ENCODE results near the gene MTHFD1L.

- TF ChIP-seq CTCF (IDR thresholded peaks at IDR 0.05) = no peak
- no peak for TF ChIP-seq POLR2A (IDR thresholded peaks at IDR 0.05)
- no peak for TF ChIP-seq POLR2AphosphoS5 (IDR thresholded peaks at IDR 0.05)
Observed at GRCh38 chr6:151113641-151114040, 248.1 kb downstream of the MTHFD1L start.
